HepG2 (cell line): ENCODE measurements around the gene SEPTIN12. TPM values are rescaled to one million over a fixed set of nuclear protein-coding genes. Genes with fewer than 3 reads are reported as not detected.

Source experiments
- AGO2 ChIP-seq: fragments of 200-400 bp; formaldehyde crosslinking; optimal IDR thresholded peaks from 2 replicates; pipeline ENCODE3; 2017; ENCODE audit warnings: mild to moderate bottlenecking, low read depth, low read length, moderate library complexity
- BRF2 ChIP-seq: sonication (generic); formaldehyde crosslinking; IDR thresholded peaks from 2 replicates; pipeline ENCODE4 v1.8.1; 2022; ENCODE audit warnings: mild to moderate bottlenecking, missing genetic modification reagents
- CAMTA2 ChIP-seq: sonication (generic); formaldehyde crosslinking; IDR thresholded peaks from 2 replicates; pipeline ENCODE4 v1.4.0; 2020; ENCODE audit warnings: mild to moderate bottlenecking, missing genetic modification reagents, borderline replicate concordance
- CTCF ChIP-seq: sonication (generic); formaldehyde crosslinking; IDR thresholded peaks from 2 replicates; pipeline ENCODE4 v1.5.0; 2020; ENCODE audit warnings: mild to moderate bottlenecking, missing genetic modification reagents, moderate library complexity
- DRAP1 ChIP-seq: IDR thresholded peaks from 2 replicates; pipeline ENCODE4 v1.6.1; 2016; ENCODE audit warnings: missing genetic modification reagents, missing compliant biosample characterization
- FOXA3 ChIP-seq: IDR thresholded peaks from 2 replicates; pipeline ENCODE4 v1.6.1; 2016; ENCODE audit warnings: missing genetic modification reagents, missing compliant biosample characterization
- FOXJ3 ChIP-seq: sonication (generic); formaldehyde crosslinking; IDR thresholded peaks from 2 replicates; pipeline ENCODE4 v1.4.0; 2020; ENCODE audit warnings: missing genetic modification reagents, mild to moderate bottlenecking, borderline replicate concordance
- KMT2B ChIP-seq: IDR thresholded peaks from 2 replicates; pipeline ENCODE4 v1.6.1; 2016; ENCODE audit warnings: missing genetic modification reagents, missing compliant biosample characterization
- SIX4 ChIP-seq: sonication (generic); formaldehyde crosslinking; IDR thresholded peaks from 2 replicates; pipeline ENCODE4 v1.4.0; 2020; ENCODE audit warnings: missing genetic modification reagents
- TFE3 ChIP-seq: IDR thresholded peaks from 2 replicates; pipeline ENCODE4 v1.6.1; 2016
- USF2 ChIP-seq, 2 experiments: sonication (generic) in 1 of 2; formaldehyde crosslinking in 1 of 2; IDR thresholded peaks; 2 replicates each; pipeline versions ENCODE4 v1.5.1 to v1.6.1; 2011 to 2020; ENCODE audit warnings: borderline replicate concordance in 1 of 2, low read depth in 1 of 2, low read length in 1 of 2, mild to moderate bottlenecking in 1 of 2, missing genetic modification reagents in 1 of 2, moderate library complexity in 1 of 2
- ZFP41 ChIP-seq: sonication (generic); formaldehyde crosslinking; IDR thresholded peaks from 2 replicates; pipeline ENCODE4 v1.4.0; 2020; ENCODE audit warnings: mild to moderate bottlenecking, missing genetic modification reagents, borderline replicate concordance
- ZFP91 ChIP-seq: sonication (generic); formaldehyde crosslinking; IDR thresholded peaks from 2 replicates; pipeline ENCODE4 v1.9.0; 2022; ENCODE audit warnings: missing genetic modification reagents, mild to moderate bottlenecking, borderline replicate concordance
- ZNF143 ChIP-seq: sonication (generic); formaldehyde crosslinking; IDR thresholded peaks from 2 replicates; pipeline ENCODE4 v1.4.0; 2020; ENCODE audit warnings: missing genetic modification reagents
- ZNF501 ChIP-seq: sonication (generic); formaldehyde crosslinking; IDR thresholded peaks from 2 replicates; pipeline ENCODE4 v1.5.1; 2020; ENCODE audit warnings: mild to moderate bottlenecking, moderate library complexity, missing genetic modification reagents
- ZNF704 ChIP-seq: sonication (generic); formaldehyde crosslinking; IDR thresholded peaks from 2 replicates; pipeline ENCODE4 v1.8.1; 2023; ENCODE audit warnings: mild to moderate bottlenecking, inconsistent platforms, moderate library complexity, missing genetic modification reagents, borderline replicate concordance
- ZNF773 ChIP-seq: sonication (generic); formaldehyde crosslinking; IDR thresholded peaks from 2 replicates; pipeline ENCODE4 v1.4.0; 2020; ENCODE audit warnings: missing genetic modification reagents, borderline replicate concordance
- polyA plus RNA-seq, 8 experiments: library from polyadenylated mRNA; depleted of rRNA in 3 of 8; stranded (reverse) in 7 of 8; unstranded in 1 of 8; fragments of >200 nt; fragmentation: Illumina TruSeq in 4 of 8; extraction: Trizol in 4 of 8; gene quantifications; 2 replicates each; pipeline versions ENCODE4 v1.2.1 to v1.2.3, GENCODE V29; 2011 to 2016; ENCODE audit warnings: low read depth in 4 of 8, missing spikeins in 1 of 8, mixed read lengths in 1 of 8; ENCODE audit not compliant: insufficient read depth in 1 of 8
- total RNA-seq, 5 experiments: library from RNA; depleted of rRNA; stranded (reverse); fragments of >200 nt; fragmentation: Illumina TruSeq; extraction: Trizol; gene quantifications; 2 replicates each; pipeline ENCODE4 v1.2.3, GENCODE V29; 2016; ENCODE audit warnings: low read depth in 1 of 5

The SEPTIN12 gene
- total and polyA plus RNA-seq, 2 of the 13 experiments (the other 11 are each of a cell fraction or from before 2014, with no cell fraction given) = 0.22 TPM; not detected in 1

GRCh38 chr16:4734063-4734729 lies 53.9 kb downstream of the SEPTIN12 start, which contains the start of the genes ANKS3 and DNAAF8 (continued):
- TF ChIP-seq CTCF (CRISPR knock-in tag) (peak; percentile 12; the same call in 1 of the 2 replicates), TFE3 (CRISPR knock-in tag) (0 out of 2 replicates have a peak, but pooled peaks have one; percentile 39), SIX4 (no peak; the same call in 1 of the 2 replicates), BRF2 (CRISPR knock-in tag) (peak; percentile 63; the same call in 1 of the 2 replicates), DRAP1 (CRISPR knock-in tag) (no peak; the same call in 1 of the 2 replicates), KMT2B (CRISPR knock-in tag) (peak; percentile 94), ZNF704 (CRISPR knock-in tag) (0 out of 2 replicates have a peak, but pooled peaks have one; percentile 60), AGO2 (peak; percentile 61), USF2 (IDR thresholded peaks at IDR 0.05; ENCODE audit: low read depth, low read length) (no peak), USF2 (CRISPR knock-in tag; IDR thresholded peaks at IDR 0.05; ENCODE audit: borderline replicate concordance) (no peak), ZFP41 (no peak), FOXJ3 (CRISPR knock-in tag) (no peak), ZNF501 (CRISPR knock-in tag) (peak; percentile 52; the same call in 1 of the 2 replicates), FOXA3 (CRISPR knock-in tag) (peak; percentile 61; the same call in 1 of the 2 replicates), ZFP91 (CRISPR knock-in tag) (peak; percentile 83; the same call in 1 of the 2 replicates), CAMTA2 (CRISPR knock-in tag) (peak; percentile 81; the same call in 1 of the 2 replicates), ZNF143 (peak; percentile 93), ZNF773 (CRISPR knock-in tag) (peak; percentile 92; the same call in 1 of the 2 replicates)
